Nephron progenitor cell (in vitro differentiated cells): ENCODE data around the gene SSR1.

Experiments
- DNase-seq: peaks from one replicate; pipeline ENCODE4 v3.0.0; 2021
- H3K27ac Mint-ChIP-seq: 2 replicates; pipeline ENCODE4 v1.8.0; 2021; ENCODE audit warnings: mild to moderate bottlenecking, moderate library complexity, mixed read lengths
- H3K27me3 Mint-ChIP-seq: 2 replicates; pipeline ENCODE4 v1.8.0; 2021; ENCODE audit warnings: mild to moderate bottlenecking, low read depth, mixed read lengths; ENCODE audit not compliant: poor library complexity
- H3K36me3 Mint-ChIP-seq: 2 replicates; pipeline ENCODE4 v1.8.0; 2021; ENCODE audit warnings: low read depth, mixed read lengths
- H3K4me1 Mint-ChIP-seq: 2 replicates; pipeline ENCODE4 v1.8.0; 2021; ENCODE audit warnings: mixed read lengths
- H3K4me3 Mint-ChIP-seq: 2 replicates; pipeline ENCODE4 v1.8.0; 2021; ENCODE audit warnings: mild to moderate bottlenecking, moderate library complexity, mixed read lengths
- H3K9me3 Mint-ChIP-seq: 2 replicates; pipeline ENCODE4 v1.8.0; 2021; ENCODE audit warnings: mild to moderate bottlenecking, moderate library complexity, mixed read lengths
- CTCF ChIP-seq: fragments of 200-600 bp; sonication (generic); IDR thresholded peaks from 2 replicates; pipeline ENCODE4 v1.5.0; 2021; ENCODE audit warnings: antibody characterized with exemption

SSR1 gene

GRCh38 chr6:7230327-7230691, 82.7 kb downstream of the SSR1 start:
- no peak for TF ChIP-seq CTCF
- H3K4me3 Mint-ChIP-seq: no peak overlapping the region
- H3K4me1 Mint-ChIP-seq: peaks cover 3% of the 10 kb centered on the region
- no peak overlapping the region for H3K27ac Mint-ChIP-seq
- peaks cover 76% of the 10 kb centered on the region for H3K36me3 Mint-ChIP-seq
- DNase-seq: no peak
- H3K27me3 Mint-ChIP-seq: peaks cover 6% of the 10 kb centered on the region
- H3K9me3 Mint-ChIP-seq: no peaks in the 10 kb centered on the region

GRCh38 chr6:7229376-7230326, 83.3 kb downstream of the SSR1 start:
- Mint-ChIP-seq H3K4me3 (no peak overlapping the region), H3K9me3 (no peaks in the 10 kb centered on the region), H3K4me1 (no peaks in the 10 kb centered on the region), H3K36me3 (peaks cover 75% of the 10 kb centered on the region), H3K27me3 (peaks cover 6% of the 10 kb centered on the region), H3K27ac (peak overlapping the region; percentile 82)
- TF ChIP-seq CTCF: no peak
- DNase-seq: no peak

GRCh38 chr6:7228662-7229375, 84.2 kb downstream of the SSR1 start:
- Mint-ChIP-seq H3K36me3 (peaks cover 73% of the 10 kb centered on the region), H3K27ac (no peak overlapping the region), H3K9me3 (no peaks in the 10 kb centered on the region), H3K4me3 (no peak overlapping the region), H3K27me3 (peaks cover 6% of the 10 kb centered on the region), H3K4me1 (no peaks in the 10 kb centered on the region)
- no peak for TF ChIP-seq CTCF
- DNase-seq: no peak

- Mint-ChIP-seq H3K27me3 (peaks cover 6% of the 10 kb centered on the region), H3K27ac (peak overlapping the region; percentile 85), H3K9me3 (no peaks in the 10 kb centered on the region), H3K4me1 (peaks cover 8% of the 10 kb centered on the region), H3K36me3 (peaks cover 74% of the 10 kb centered on the region), H3K4me3 (no peak overlapping the region)
- DNase-seq: no peak
- TF ChIP-seq CTCF: no peak
Measured at GRCh38 chr6:7224731-7225130, 88.3 kb downstream of the SSR1 start.

GRCh38 chr6:7222197-7222596, 90.8 kb downstream of the SSR1 start:
- peaks cover 6% of the 10 kb centered on the region for H3K27me3 Mint-ChIP-seq
- H3K27ac Mint-ChIP-seq: no peak overlapping the region
- no peak for TF ChIP-seq CTCF
- peaks cover 14% of the 10 kb centered on the region for H3K4me1 Mint-ChIP-seq
- peaks cover 54% of the 10 kb centered on the region for H3K36me3 Mint-ChIP-seq
- H3K9me3 Mint-ChIP-seq: no peaks in the 10 kb centered on the region
- no peak for DNase-seq
- H3K4me3 Mint-ChIP-seq: no peak overlapping the region
